Astrocyte of the cerebellum (primary cell): ENCODE data around the gene CAB39.

ENCODE experiments used
- DNase-seq: peaks from one replicate; pipeline ENCODE4 v3.0.0-alpha.2; 2011; ENCODE audit warnings: low read depth
- H3K4me3 ChIP-seq: 2 replicates; pipeline ENCODE4 v1.5.1; 2011; ENCODE audit warnings: mild to moderate bottlenecking, low read depth, low read length, moderate library complexity
- in situ Hi-C: cut with HindIII; loops from 2 replicates; pipeline ENCODE4 v1.10.0; 2017; ENCODE audit warnings: low sequenced_read_pairs
- TF ChIP-seq, protein P1 (sequence below): IDR thresholded peaks from 2 replicates; pipeline ENCODE4 v1.5.1; 2012; ENCODE audit warnings: low read length, low read depth, moderate library complexity, mild to moderate bottlenecking; ENCODE audit errors: missing control alignments

The CAB39 gene

DNA sequence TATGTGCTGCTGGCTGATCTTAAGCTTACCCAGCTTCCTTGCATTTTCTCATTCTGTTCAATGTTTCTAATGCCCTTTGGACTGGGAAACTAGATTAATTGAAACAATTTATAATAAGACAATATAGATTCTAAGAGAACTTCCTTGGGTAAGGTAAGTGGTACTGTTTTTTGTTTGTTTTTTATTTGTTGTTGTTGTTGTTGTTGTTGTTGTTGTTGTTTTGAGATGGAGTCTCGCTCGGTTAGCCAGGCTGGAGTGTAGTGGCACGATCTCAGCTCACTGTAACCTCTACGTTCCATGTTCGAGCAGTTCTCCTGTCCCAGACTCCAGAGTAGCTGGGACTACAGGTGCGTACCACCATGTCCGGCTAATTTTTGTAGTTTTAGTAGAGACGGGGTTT, 49.1 kb downstream of the CAB39 start:
- DNase-seq = no peak
- in situ Hi-C loops = no loop called here
- no peak overlapping the region for H3K4me3 ChIP-seq
- TF ChIP-seq, protein P1, sequence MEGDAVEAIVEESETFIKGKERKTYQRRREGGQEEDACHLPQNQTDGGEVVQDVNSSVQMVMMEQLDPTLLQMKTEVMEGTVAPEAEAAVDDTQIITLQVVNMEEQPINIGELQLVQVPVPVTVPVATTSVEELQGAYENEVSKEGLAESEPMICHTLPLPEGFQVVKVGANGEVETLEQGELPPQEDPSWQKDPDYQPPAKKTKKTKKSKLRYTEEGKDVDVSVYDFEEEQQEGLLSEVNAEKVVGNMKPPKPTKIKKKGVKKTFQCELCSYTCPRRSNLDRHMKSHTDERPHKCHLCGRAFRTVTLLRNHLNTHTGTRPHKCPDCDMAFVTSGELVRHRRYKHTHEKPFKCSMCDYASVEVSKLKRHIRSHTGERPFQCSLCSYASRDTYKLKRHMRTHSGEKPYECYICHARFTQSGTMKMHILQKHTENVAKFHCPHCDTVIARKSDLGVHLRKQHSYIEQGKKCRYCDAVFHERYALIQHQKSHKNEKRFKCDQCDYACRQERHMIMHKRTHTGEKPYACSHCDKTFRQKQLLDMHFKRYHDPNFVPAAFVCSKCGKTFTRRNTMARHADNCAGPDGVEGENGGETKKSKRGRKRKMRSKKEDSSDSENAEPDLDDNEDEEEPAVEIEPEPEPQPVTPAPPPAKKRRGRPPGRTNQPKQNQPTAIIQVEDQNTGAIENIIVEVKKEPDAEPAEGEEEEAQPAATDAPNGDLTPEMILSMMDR = no peak

DNA sequence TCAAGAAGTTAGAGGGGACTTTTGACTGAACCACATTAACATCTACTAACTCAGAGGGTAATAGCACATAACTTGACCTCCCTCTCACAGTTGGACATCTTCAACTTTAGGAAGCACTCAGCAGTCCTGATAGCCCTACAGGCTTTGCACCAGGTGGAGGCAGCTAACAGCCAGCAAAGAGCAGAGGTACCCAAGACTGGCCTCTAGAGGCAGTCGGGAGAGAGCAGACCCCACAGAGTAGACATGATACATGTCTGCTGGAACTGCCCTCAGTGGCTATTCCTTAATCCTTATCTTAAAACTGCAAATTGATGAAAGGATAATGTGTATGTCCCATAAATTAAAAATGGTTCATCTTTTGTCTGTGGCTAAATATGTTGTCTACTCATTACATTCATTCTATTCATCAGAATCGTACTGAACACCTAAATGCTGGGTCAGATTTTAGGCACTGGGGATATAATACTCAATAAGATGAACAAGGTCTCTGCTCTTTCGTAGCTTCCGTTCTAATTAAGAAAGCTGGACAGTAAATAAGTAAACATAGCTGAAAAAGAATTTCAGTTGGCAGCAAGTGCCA, 49.8 kb downstream of the CAB39 start:
- TF ChIP-seq, protein P1 = peak; percentile 74
- in situ Hi-C loops = no loop called here
- DNase-seq = no peak
- no peak overlapping the region for H3K4me3 ChIP-seq

DNA sequence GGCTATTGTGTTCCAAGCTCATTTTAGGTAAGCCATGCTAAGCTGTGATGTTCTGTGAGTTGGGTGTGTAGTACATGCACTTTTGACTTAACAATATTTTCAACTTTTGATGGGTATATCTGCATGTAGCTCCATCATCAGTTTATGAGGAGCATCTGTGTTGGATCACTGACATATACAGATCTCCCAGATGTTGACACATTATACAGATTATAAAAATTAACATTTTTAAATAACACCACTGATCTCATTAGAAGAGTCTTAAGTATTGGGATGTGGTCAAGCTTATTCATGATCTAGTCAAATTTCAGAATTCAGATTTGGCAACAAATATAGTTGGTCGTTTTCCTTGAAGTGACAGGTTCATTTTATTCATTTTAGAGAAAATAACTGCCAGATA, 51.7 kb downstream of the CAB39 start:
- no peak for DNase-seq
- TF ChIP-seq, protein P1 = no peak
- no peak overlapping the region for H3K4me3 ChIP-seq
- in situ Hi-C loops = no loop called here

DNA sequence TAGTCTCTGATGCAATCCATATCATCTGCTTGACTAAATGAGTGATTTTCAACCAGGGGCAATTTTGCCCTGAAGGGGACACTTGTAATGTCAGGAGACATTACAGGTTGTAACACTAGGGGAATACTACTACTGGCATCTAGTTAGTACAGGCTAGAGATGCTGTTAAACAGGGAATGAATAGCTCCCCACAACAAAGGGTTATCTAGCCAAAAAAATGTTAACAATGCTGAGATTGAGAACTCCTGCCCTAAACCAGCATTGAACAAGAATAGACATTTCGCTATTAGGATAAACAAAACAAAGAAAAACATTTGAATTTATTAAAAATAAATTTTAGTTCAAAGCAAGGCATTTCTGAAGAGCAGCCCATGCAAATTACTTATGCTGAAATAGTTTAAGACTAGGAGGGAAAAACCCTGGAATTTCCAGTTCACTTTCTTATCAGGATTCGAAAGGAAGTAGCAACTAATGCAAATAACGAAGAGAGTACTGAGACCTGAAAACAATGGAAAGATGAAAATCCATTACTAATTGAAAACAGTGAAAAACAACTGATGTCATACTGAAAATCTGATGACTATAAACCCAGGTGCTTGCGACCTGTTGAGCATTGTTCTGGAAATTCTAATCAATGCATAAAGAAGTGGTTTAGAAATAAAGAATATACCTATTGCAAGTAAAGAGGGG, 53.1 kb downstream of the CAB39 start:
- TF ChIP-seq, protein P1 = no peak
- no peak for DNase-seq
- H3K4me3 ChIP-seq = no peak overlapping the region
- in situ Hi-C loops = no loop called here

- TF ChIP-seq, protein P1 = no peak
- H3K4me3 ChIP-seq = no peak overlapping the region
- in situ Hi-C loops = no loop called here
- no peak for DNase-seq
Observed at GRCh38 chr2:230767862-230768388, 55.3 kb downstream of the CAB39 start.

GRCh38 chr2:230770804-230771203, 58.2 kb downstream of the CAB39 start:
- no peak for DNase-seq
- in situ Hi-C loops = no loop called here
- H3K4me3 ChIP-seq = no peak overlapping the region
- TF ChIP-seq, protein P1 = no peak
